Superior temporal gyrus (tissue), 1 donor: ENCODE data around the gene IL6ST.
"Not testable (repeated sequence)": the region's sequence is repeated elsewhere in the genome, so short reads cannot be mapped to it uniquely, and the experiment has no call there.

ENCODE experiments used
- DNase-seq: peaks from one replicate; pipeline ENCODE4 v3.0.0-alpha.2; 2016; ENCODE audit errors: extremely low spot score

The IL6ST gene

GRCh38 chr5:56004874-56005273 lies 10.1 kb upstream of the IL6ST start:
- DNase-seq = no peak

GRCh38 chr5:56003679-56004078 lies 8.9 kb upstream of the IL6ST start:
- no peak for DNase-seq

- DNase-seq = no peak
These were observed 8.4 kb upstream of the IL6ST start for GRCh38 chr5:56003179-56003578.

GRCh38 chr5:56002303-56002702 lies 7.5 kb upstream of the IL6ST start:
- no peak for DNase-seq

- not testable (repeated sequence) for DNase-seq
These were observed 5.5 kb upstream of the IL6ST start for GRCh38 chr5:56000221-56000620.

- no peak for DNase-seq
These were observed 4.2 kb upstream of the IL6ST start for GRCh38 chr5:55998966-55999365.

- DNase-seq = no peak
These were observed 3.1 kb upstream of the IL6ST start for GRCh38 chr5:55997742-55998351.

GRCh38 chr5:55994998-55995914 lies 493 bp upstream of the IL6ST start:
- DNase-seq = peak; percentile 98

- peak; percentile 71 for DNase-seq
These were observed 850 bp downstream of the IL6ST start for GRCh38 chr5:55993731-55994494.

- DNase-seq = peak; percentile 74
These were observed 1.8 kb downstream of the IL6ST start for GRCh38 chr5:55993013-55993412.

GRCh38 chr5:55991768-55992486 lies 2.8 kb downstream of the IL6ST start:
- DNase-seq = no peak

- DNase-seq = not testable (repeated sequence)
These were observed 3.9 kb downstream of the IL6ST start for GRCh38 chr5:55990895-55991294.

GRCh38 chr5:55989860-55990259 lies 4.9 kb downstream of the IL6ST start:
- peak; percentile 16 for DNase-seq

- peak; percentile 13 for DNase-seq
These were observed 5.7 kb downstream of the IL6ST start for GRCh38 chr5:55988979-55989638.

GRCh38 chr5:55988428-55988827 lies 6.3 kb downstream of the IL6ST start:
- not testable (repeated sequence) for DNase-seq

- DNase-seq = no peak
These were observed 7.8 kb downstream of the IL6ST start for GRCh38 chr5:55986931-55987330.

- no peak for DNase-seq
These were observed 9.6 kb downstream of the IL6ST start for GRCh38 chr5:55985181-55985580.

GRCh38 chr5:55983986-55984385 lies 10.8 kb downstream of the IL6ST start:
- no peak for DNase-seq

- DNase-seq = no peak
These were observed 11.8 kb downstream of the IL6ST start for GRCh38 chr5:55982957-55983381.

GRCh38 chr5:55973296-55973695 lies 21.5 kb downstream of the IL6ST start:
- DNase-seq = no peak

GRCh38 chr5:55969956-55970355 lies 24.8 kb downstream of the IL6ST start:
- DNase-seq = no peak
